Stimulated activated CD8-positive, alpha-beta memory T cell treated with anti-CD3 and anti-CD28 coated beads, Interleukin-7, amount 100 ng/mL, for 48 hours (primary cell): ENCODE measurements around the gene DAPK3.
"Not testable (repeated sequence)": the region's sequence is repeated elsewhere in the genome, so short reads cannot be mapped to it uniquely, and the experiment has no call there.

Experiments used
- DNase-seq, 2 donors: peaks; one replicate each; pipeline ENCODE4 v3.0.0-alpha.2; 2020; ENCODE audit warnings: low read depth in 1 of 2; ENCODE audit errors: extremely low read depth in 1 of 2

DAPK3 gene

GRCh38 chr19:3970808-3971598, at the start of gene DAPK3:
Gene DAPK3, minus strand, starts transcription at chr19:3971099. Its CDS starts 1,364 bp downstream, at chr19:3969735.
- DNase-seq: peak; percentile 91 to 94

- no peak for DNase-seq
These were observed 48.7 kb upstream of the DAPK3 start for GRCh38 chr19:4019578-4019977.

GRCh38 chr19:4018775-4019504, 48.0 kb upstream of the DAPK3 start:
- DNase-seq: no peak

- no peak for DNase-seq
These were observed 47.3 kb upstream of the DAPK3 start for GRCh38 chr19:4018140-4018613.

GRCh38 chr19:4016903-4017638, 46.2 kb upstream of the DAPK3 start:
- DNase-seq: no peak

GRCh38 chr19:4016486-4016885, 45.6 kb upstream of the DAPK3 start:
- no peak for DNase-seq

GRCh38 chr19:4015705-4016402, 45.0 kb upstream of the DAPK3 start:
- DNase-seq: no peak

- peak in 1 of 2 donors; percentile 11 for DNase-seq
These were observed 43.9 kb upstream of the DAPK3 start for GRCh38 chr19:4014541-4015491.

GRCh38 chr19:4013886-4014540, 43.1 kb upstream of the DAPK3 start:
- no peak for DNase-seq

- no peak for DNase-seq
These were observed 42.2 kb upstream of the DAPK3 start for GRCh38 chr19:4012975-4013634.

GRCh38 chr19:4012092-4012974, 41.4 kb upstream of the DAPK3 start:
- DNase-seq: no peak

GRCh38 chr19:4011430-4011829, 40.5 kb upstream of the DAPK3 start:
- DNase-seq: not testable (repeated sequence)

- DNase-seq: no peak
These were observed 39.9 kb upstream of the DAPK3 start for GRCh38 chr19:4010808-4011110.

- no peak for DNase-seq
These were observed 39.3 kb upstream of the DAPK3 start for GRCh38 chr19:4009990-4010807.

GRCh38 chr19:4007836-4008539, 37.1 kb upstream of the DAPK3 start:
- DNase-seq: no peak
